Tibial artery (tissue), 4 donors: ENCODE data around the gene UIMC1.
A peak's percentile ranks its signal among the peaks of the same experiment; 100 is the strongest.
"Not testable (repeated sequence)": the region's sequence is repeated elsewhere in the genome, so short reads cannot be mapped to it uniquely, and the experiment has no call there.

ENCODE experiments used
- DNase-seq, 2 donors: peaks; one replicate each; pipeline ENCODE4 v3.0.0-alpha.2; 2019
- H3K27ac ChIP-seq, 2 donors: fragments of 200-600 bp; sonication (generic) in 1 of 2; 1 replicate in 1 of 2; 2 replicates in 1 of 2; pipeline ENCODE4 v1.5.1; 2018 to 2019; ENCODE audit warnings: mild to moderate bottlenecking in 1 of 2
- H3K27me3 ChIP-seq, 2 donors: fragments of 200-600 bp; sonication (generic) in 1 of 2; one replicate each; pipeline versions ENCODE4 v1.5.1 to v1.6.0; 2016 to 2019
- H3K36me3 ChIP-seq, 3 donors: fragments of 200-600 bp; sonication (generic) in 2 of 3; one replicate each; pipeline ENCODE4 v1.5.1; 2016 to 2019; ENCODE audit warnings: mild to moderate bottlenecking in 2 of 3
- H3K4me1 ChIP-seq, 4 donors: fragments of 200-600 bp; sonication (generic) in 2 of 4; 1 replicate in 3 of 4; 2 replicates in 1 of 4; pipeline ENCODE4 v1.5.1; 2016 to 2019
- H3K4me3 ChIP-seq, 2 donors: fragments of 200-600 bp; sonication (generic) in 1 of 2; 1 replicate in 1 of 2; 2 replicates in 1 of 2; pipeline ENCODE4 v1.5.1; 2018 to 2019; ENCODE audit warnings: mild to moderate bottlenecking in 2 of 2
- H3K9me3 ChIP-seq, 3 donors: fragments of 200-600 bp; sonication (generic) in 1 of 3; one replicate each; pipeline ENCODE4 v1.5.1; 2016 to 2019
- intact Hi-C: fragments of 100-400 bp; cut with DNase I; formaldehyde crosslinking; loops from one replicate; pipeline ENCODE4 v1.15.0; 2023; ENCODE audit warnings: low total_unique reads
- TF ChIP-seq, protein P1 (sequence below), 2 experiments: fragments of 200-600 bp in 1 of 2; fragments of 450-650 bp in 1 of 2; IDR thresholded peaks; one replicate each; pipeline ENCODE4 v1.5.1; 2017 to 2019; ENCODE audit warnings: antibody characterized with exemption in 2 of 2, mild to moderate bottlenecking in 1 of 2, moderate library complexity in 1 of 2

UIMC1 gene

DNA sequence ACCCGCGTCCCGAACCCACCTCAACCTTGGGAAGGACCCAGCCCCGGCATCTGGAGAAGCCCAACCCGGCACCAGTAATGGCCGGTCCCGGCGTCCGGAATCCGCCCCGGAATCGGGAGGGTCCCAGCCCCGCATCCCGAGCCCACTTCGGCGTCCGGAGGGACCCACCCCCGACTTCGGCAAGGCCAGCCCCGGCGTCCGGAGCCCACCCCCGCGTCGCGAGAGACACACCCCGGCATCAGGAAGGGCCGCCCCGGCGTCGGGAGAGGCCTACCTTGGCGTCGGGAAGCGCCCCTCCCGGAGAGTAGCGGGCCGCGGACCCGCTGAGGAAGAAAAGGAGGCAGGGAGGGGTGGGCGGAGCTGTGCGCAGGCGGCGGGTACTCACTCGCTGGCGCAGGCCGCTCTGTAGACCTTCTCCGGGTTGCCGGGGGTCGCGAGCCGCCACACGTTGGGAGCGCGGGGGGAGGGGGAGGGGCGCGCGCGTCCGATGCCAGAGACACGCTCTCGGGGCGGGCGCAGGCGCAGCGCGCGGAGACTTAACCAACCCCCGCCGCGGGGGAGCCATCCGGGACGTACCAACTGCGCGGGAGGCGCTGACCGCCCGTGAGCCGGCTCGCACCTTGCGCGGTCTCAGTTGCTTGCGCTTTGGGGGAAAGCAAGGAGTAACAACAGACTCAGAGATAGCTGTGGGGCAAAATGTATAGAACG lies at the start of gene UIMC1:
Gene UIMC1 (minus strand): TSS at position 515 of the 708 bp plus-strand sequence. CDS start 24,164 bp downstream, outside the sequence.
- TF ChIP-seq, protein P1, sequence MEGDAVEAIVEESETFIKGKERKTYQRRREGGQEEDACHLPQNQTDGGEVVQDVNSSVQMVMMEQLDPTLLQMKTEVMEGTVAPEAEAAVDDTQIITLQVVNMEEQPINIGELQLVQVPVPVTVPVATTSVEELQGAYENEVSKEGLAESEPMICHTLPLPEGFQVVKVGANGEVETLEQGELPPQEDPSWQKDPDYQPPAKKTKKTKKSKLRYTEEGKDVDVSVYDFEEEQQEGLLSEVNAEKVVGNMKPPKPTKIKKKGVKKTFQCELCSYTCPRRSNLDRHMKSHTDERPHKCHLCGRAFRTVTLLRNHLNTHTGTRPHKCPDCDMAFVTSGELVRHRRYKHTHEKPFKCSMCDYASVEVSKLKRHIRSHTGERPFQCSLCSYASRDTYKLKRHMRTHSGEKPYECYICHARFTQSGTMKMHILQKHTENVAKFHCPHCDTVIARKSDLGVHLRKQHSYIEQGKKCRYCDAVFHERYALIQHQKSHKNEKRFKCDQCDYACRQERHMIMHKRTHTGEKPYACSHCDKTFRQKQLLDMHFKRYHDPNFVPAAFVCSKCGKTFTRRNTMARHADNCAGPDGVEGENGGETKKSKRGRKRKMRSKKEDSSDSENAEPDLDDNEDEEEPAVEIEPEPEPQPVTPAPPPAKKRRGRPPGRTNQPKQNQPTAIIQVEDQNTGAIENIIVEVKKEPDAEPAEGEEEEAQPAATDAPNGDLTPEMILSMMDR (IDR thresholded peaks at IDR 0.05): no peak
- intact Hi-C loops: no loop called here
- peak; percentile 84 to 92 for DNase-seq
- Histone ChIP-seq H3K9me3 (no peaks in the 10 kb centered on the region), H3K4me3 (peak within 1 kb of the TSS; percentile 80 to 97), H3K27me3 (no peaks in the 10 kb centered on the region), H3K27ac (peak within 1 kb of the TSS; percentile 93 to 98), H3K36me3 (no peaks in the 10 kb centered on the region), H3K4me1 (peaks cover 0 to 26% (median 14%) of the 10 kb centered on the region in 4 donors)

- Histone ChIP-seq H3K27ac (no peak overlapping the region), H3K36me3 (peaks cover 50 to 85% (median 76%) of the 10 kb centered on the region in 3 donors), H3K4me3 (no peak overlapping the region), H3K9me3 (no peaks in the 10 kb centered on the region), H3K27me3 (no peaks in the 10 kb centered on the region), H3K4me1 (no peaks in the 10 kb centered on the region)
- intact Hi-C loops: no loop called here
- TF ChIP-seq, protein P1 (IDR thresholded peaks at IDR 0.05): no peak
- no peak for DNase-seq
These were observed 42.7 kb upstream of the UIMC1 start for GRCh38 chr5:177049285-177049684.

DNA sequence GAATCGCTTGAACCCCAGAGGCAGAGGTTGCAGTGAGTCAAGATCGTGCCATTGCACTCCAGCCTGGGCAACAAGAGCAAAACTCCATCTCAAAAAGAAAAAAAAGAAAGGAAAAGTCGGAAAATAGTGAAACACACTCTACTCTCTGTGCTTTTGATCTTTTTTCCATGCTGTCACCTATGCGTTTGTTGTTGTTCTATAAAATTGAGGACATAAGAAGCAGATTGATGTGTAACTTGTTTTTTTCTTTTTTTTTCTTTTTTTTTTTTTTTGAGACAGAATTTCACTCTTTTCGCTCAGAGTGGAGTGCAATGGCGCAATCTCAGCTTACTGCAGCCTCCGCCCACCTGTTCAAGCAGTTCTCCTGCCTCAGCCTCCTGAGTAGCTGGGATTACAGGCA lies 42.0 kb upstream of the UIMC1 start:
- peaks cover 54 to 88% (median 79%) of the 10 kb centered on the region in 3 donors for H3K36me3 ChIP-seq
- H3K27me3 ChIP-seq, intact Hi-C loops, H3K27ac ChIP-seq, DNase-seq, H3K4me3 ChIP-seq, H3K9me3 ChIP-seq, H3K4me1 ChIP-seq: not testable (repeated sequence)

GRCh38 chr5:177045631-177046030 lies 39.1 kb upstream of the UIMC1 start:
- Histone ChIP-seq H3K4me3 (no peak overlapping the region), H3K4me1 (peaks cover 0 to 11% (median 4%) of the 10 kb centered on the region in 4 donors), H3K9me3 (no peaks in the 10 kb centered on the region), H3K27me3 (no peaks in the 10 kb centered on the region), H3K36me3 (peaks cover 48 to 82% (median 79%) of the 10 kb centered on the region in 3 donors), H3K27ac (no peak overlapping the region)
- intact Hi-C loops: no loop called here
- no peak for DNase-seq
- TF ChIP-seq, protein P1 (IDR thresholded peaks at IDR 0.05): no peak

DNA sequence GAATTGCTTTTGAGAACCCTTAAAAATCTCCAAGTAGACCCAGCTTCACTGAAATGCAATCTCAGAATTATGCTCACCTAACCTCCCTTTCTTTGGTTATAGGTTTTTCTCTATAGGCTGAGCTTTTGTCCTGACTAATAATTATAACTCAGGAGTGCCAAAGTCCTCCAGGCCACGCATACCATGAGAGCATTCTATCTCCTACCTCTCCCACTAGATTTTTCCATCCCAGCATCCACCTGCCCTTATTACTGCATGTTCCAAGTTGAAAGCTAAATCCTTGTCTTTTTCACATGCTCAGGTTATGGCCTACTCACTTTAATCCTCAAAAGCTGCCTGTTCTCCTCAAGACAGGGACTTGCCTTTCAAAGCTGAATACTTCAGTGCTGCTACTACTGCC lies 38.1 kb upstream of the UIMC1 start:
- H3K27me3 ChIP-seq: no peaks in the 10 kb centered on the region
- H3K36me3 ChIP-seq: peaks cover 48 to 72% (median 69%) of the 10 kb centered on the region in 3 donors
- intact Hi-C loops: no loop called here
- no peaks in the 10 kb centered on the region for H3K9me3 ChIP-seq
- TF ChIP-seq, protein P1 (IDR thresholded peaks at IDR 0.05): no peak
- no peak for DNase-seq
- no peak overlapping the region for H3K4me3 ChIP-seq
- no peak overlapping the region for H3K27ac ChIP-seq
- H3K4me1 ChIP-seq: peaks cover 0 to 14% (median 9%) of the 10 kb centered on the region in 4 donors

- Histone ChIP-seq H3K9me3 (no peaks in the 10 kb centered on the region), H3K4me1 (peaks cover 0 to 14% (median 9%) of the 10 kb centered on the region in 4 donors), H3K36me3 (peaks cover 43 to 65% (median 63%) of the 10 kb centered on the region in 3 donors), H3K27ac (no peak overlapping the region), H3K27me3 (no peaks in the 10 kb centered on the region), H3K4me3 (no peak overlapping the region)
- TF ChIP-seq, protein P1 (IDR thresholded peaks at IDR 0.05): no peak
- intact Hi-C loops: no loop called here
- DNase-seq: no peak
These were observed 37.4 kb upstream of the UIMC1 start for GRCh38 chr5:177043958-177044357.
